HEK293T (cell line): ENCODE data around the gene ANKRD42.

ENCODE experiments used
- BHLHE40 ChIP-seq: fragments of 450-650 bp; IDR thresholded peaks from 2 replicates; pipeline ENCODE4 v1.6.1; 2016; ENCODE audit warnings: mild to moderate bottlenecking, moderate library complexity, borderline replicate concordance
- FOXK2 ChIP-seq: fragments of 450-650 bp; IDR thresholded peaks from 2 replicates; pipeline ENCODE4 v1.6.1; 2016; ENCODE audit warnings: mild to moderate bottlenecking
- HDGF ChIP-seq: fragments of 450-650 bp; IDR thresholded peaks from 2 replicates; pipeline ENCODE4 v1.6.1; 2017; ENCODE audit warnings: antibody characterized with exemption, borderline replicate concordance
- SP1 ChIP-seq: fragments of 450-650 bp; IDR thresholded peaks from 2 replicates; pipeline ENCODE4 v1.6.1; 2017
- SUZ12 ChIP-seq: fragments of 450-650 bp; IDR thresholded peaks from 2 replicates; pipeline ENCODE4 v1.6.1; 2016; ENCODE audit warnings: mild to moderate bottlenecking

GRCh38 chr11:83159902-83160865 is 33.3 kb upstream of the ANKRD42 start:
- TF ChIP-seq SP1 = no peak
- TF ChIP-seq BHLHE40 = no peak
- TF ChIP-seq HDGF = no peak
- TF ChIP-seq SUZ12 = no peak
- TF ChIP-seq FOXK2 = no peak
